CD4-positive, alpha-beta T cell treated with Interleukin-4 for 4 hours (primary cell): ENCODE data around the gene PARD3.
"Not testable (repeated sequence)": the region's sequence is repeated elsewhere in the genome, so short reads cannot be mapped to it uniquely, and the experiment has no call there.

Experiments used
- DNase-seq: peaks from one replicate; pipeline ENCODE4 v3.0.0-alpha.2; 2020

PARD3 gene

GRCh38 chr10:34439386-34439785 is 375.7 kb downstream of the PARD3 start:
- not testable (repeated sequence) for DNase-seq

GRCh38 chr10:34438741-34439140 is 376.4 kb downstream of the PARD3 start:
- no peak for DNase-seq

GRCh38 chr10:34437906-34438305 is 377.2 kb downstream of the PARD3 start:
- DNase-seq = no peak

- no peak for DNase-seq
Measured at GRCh38 chr10:34434119-34434594, 380.9 kb downstream of the PARD3 start.

GRCh38 chr10:34433241-34434076 is 381.6 kb downstream of the PARD3 start:
- DNase-seq = no peak

GRCh38 chr10:34432589-34432988 is 382.5 kb downstream of the PARD3 start:
- DNase-seq = no peak

GRCh38 chr10:34430685-34431084 is 384.4 kb downstream of the PARD3 start:
- no peak for DNase-seq

- no peak for DNase-seq
Measured at GRCh38 chr10:34428501-34428900, 386.6 kb downstream of the PARD3 start.

GRCh38 chr10:34427911-34428216 is 387.2 kb downstream of the PARD3 start:
- DNase-seq = no peak

GRCh38 chr10:34427158-34427910 is 387.8 kb downstream of the PARD3 start:
- DNase-seq = not testable (repeated sequence)

GRCh38 chr10:34426538-34427157 is 388.4 kb downstream of the PARD3 start:
- not testable (repeated sequence) for DNase-seq

GRCh38 chr10:34426041-34426440 is 389.1 kb downstream of the PARD3 start:
- no peak for DNase-seq

- DNase-seq = no peak
Measured at GRCh38 chr10:34423673-34424625, 391.1 kb downstream of the PARD3 start.

- no peak for DNase-seq
Measured at GRCh38 chr10:34420795-34421194, 394.3 kb downstream of the PARD3 start.

- no peak for DNase-seq
Measured at GRCh38 chr10:34420273-34420672, 394.8 kb downstream of the PARD3 start.

- DNase-seq = no peak
Measured at GRCh38 chr10:34415039-34415438, 400.1 kb downstream of the PARD3 start.

GRCh38 chr10:34413756-34414587 is 401.1 kb downstream of the PARD3 start:
- no peak for DNase-seq

- no peak for DNase-seq
Measured at GRCh38 chr10:34413214-34413613, 401.9 kb downstream of the PARD3 start.

GRCh38 chr10:34408956-34409355 is 406.1 kb downstream of the PARD3 start:
- DNase-seq = no peak

GRCh38 chr10:34408381-34408780 is 406.7 kb downstream of the PARD3 start:
- DNase-seq = no peak

- DNase-seq = no peak
Measured at GRCh38 chr10:34407324-34407805, 407.7 kb downstream of the PARD3 start.
